GM18858 (cell line): ENCODE measurements around the gene PAXX.

Experiments
- ATAC-seq: cut with Tn5 transposase; IDR thresholded peaks from one replicate; pipeline ENCODE4 v1.9.1; 2021; ENCODE audit not compliant: unreplicated experiment

PAXX gene

GRCh38 chr9:136980669-136981478 lies 11.3 kb upstream of the PAXX start:
- ATAC-seq, result no peak

- ATAC-seq, result no peak
Measured at GRCh38 chr9:136981588-136982231, 10.5 kb upstream of the PAXX start.

GRCh38 chr9:136982232-136983051 lies 9.8 kb upstream of the PAXX start, which contains the start of gene LCNL1:
Gene LCNL1 (plus strand): TSS chr9:136982993. CDS start chr9:136983587, 594 bp downstream.
- no peak for ATAC-seq

- ATAC-seq, result no peak
Measured at GRCh38 chr9:136983167-136983566, 9.1 kb upstream of the PAXX start.

- ATAC-seq, result no peak
Measured at GRCh38 chr9:136983656-136984314, 8.4 kb upstream of the PAXX start.

GRCh38 chr9:136984464-136985026 lies 7.7 kb upstream of the PAXX start:
- no peak for ATAC-seq

GRCh38 chr9:136985027-136985602 lies 7.1 kb upstream of the PAXX start:
- no peak for ATAC-seq

GRCh38 chr9:136985853-136986252 lies 6.4 kb upstream of the PAXX start:
- ATAC-seq, result no peak

GRCh38 chr9:136988872-136989271 lies 3.4 kb upstream of the PAXX start:
- ATAC-seq, result no peak

- ATAC-seq, result no peak
Measured at GRCh38 chr9:136990242-136990911, 1.8 kb upstream of the PAXX start.

- ATAC-seq, result no peak
Measured at GRCh38 chr9:136992819-136993369, 672 bp downstream of the PAXX start.

GRCh38 chr9:136994180-136994887 lies 2.1 kb downstream of the PAXX start:
- ATAC-seq, result no peak

- no peak for ATAC-seq
Measured at GRCh38 chr9:136994888-136995230, 2.6 kb downstream of the PAXX start.

GRCh38 chr9:136995362-136995761 lies 3.1 kb downstream of the PAXX start:
- ATAC-seq, result no peak

GRCh38 chr9:136995772-136996311 lies 3.6 kb downstream of the PAXX start:
- no peak for ATAC-seq

GRCh38 chr9:136996361-136997292 lies 4.4 kb downstream of the PAXX start, which contains the start of gene CLIC3:
Gene CLIC3 (minus strand): TSS chr9:136996568. CDS start chr9:136996543, 25 bp downstream.
- ATAC-seq, result no peak

- no peak for ATAC-seq
Measured at GRCh38 chr9:136997371-136997770, 5.1 kb downstream of the PAXX start.
